Measurements from ENCODE around the gene SLC25A27. TPM values are rescaled to one million over a fixed set of nuclear protein-coding genes. Genes with fewer than 3 reads are reported as not detected.
A peak's percentile ranks its signal among the peaks of the same experiment; 100 is the strongest.

Gene SLC25A27
- total and polyA plus RNA-seq, 9 of the 15 experiments (the other 6 are each of a cell fraction or from before 2014, with no cell fraction given), result not detected

- TF ChIP-seq ZNF318 (IDR thresholded peaks at IDR 0.05; ENCODE audit: borderline replicate concordance in 1 of 2, low read depth in 1 of 2), result no peak
- TF ChIP-seq HDAC8 (tag; IDR thresholded peaks at IDR 0.05), result 0 out of 2 replicates have a peak, but pooled peaks have one; percentile 55
- no peak for TF ChIP-seq ZNF764 (CRISPR knock-in tag; IDR thresholded peaks at IDR 0.05; ENCODE audit: low read depth)
- no peak for TF ChIP-seq FOXK2 (conservative IDR thresholded peaks at IDR 0.05 in 1 of 2, IDR thresholded peaks at IDR 0.05 in 1 of 2; ENCODE audit: low read depth in 2 of 2)
- peak; percentile 44; the same call in 1 of the 2 replicates for TF ChIP-seq KDM2B (CRISPR knock-in tag; IDR thresholded peaks at IDR 0.05)
- TF ChIP-seq RBM22 (IDR thresholded peaks at IDR 0.05; ENCODE audit: low read depth, low read length, poor library complexity, severe bottlenecking), result peak; percentile 32
- no peak for TF ChIP-seq PHF21A (IDR thresholded peaks at IDR 0.05; ENCODE audit: borderline replicate concordance, low read depth)
- TF ChIP-seq GABPB2 (CRISPR knock-in tag; conservative IDR thresholded peaks at IDR 0.05), result no peak
- no peak for TF ChIP-seq NFRKB (IDR thresholded peaks at IDR 0.05; ENCODE audit: low read depth)
- TF ChIP-seq EHMT2 (IDR thresholded peaks at IDR 0.05), result no peak
- TF ChIP-seq, protein P1, sequence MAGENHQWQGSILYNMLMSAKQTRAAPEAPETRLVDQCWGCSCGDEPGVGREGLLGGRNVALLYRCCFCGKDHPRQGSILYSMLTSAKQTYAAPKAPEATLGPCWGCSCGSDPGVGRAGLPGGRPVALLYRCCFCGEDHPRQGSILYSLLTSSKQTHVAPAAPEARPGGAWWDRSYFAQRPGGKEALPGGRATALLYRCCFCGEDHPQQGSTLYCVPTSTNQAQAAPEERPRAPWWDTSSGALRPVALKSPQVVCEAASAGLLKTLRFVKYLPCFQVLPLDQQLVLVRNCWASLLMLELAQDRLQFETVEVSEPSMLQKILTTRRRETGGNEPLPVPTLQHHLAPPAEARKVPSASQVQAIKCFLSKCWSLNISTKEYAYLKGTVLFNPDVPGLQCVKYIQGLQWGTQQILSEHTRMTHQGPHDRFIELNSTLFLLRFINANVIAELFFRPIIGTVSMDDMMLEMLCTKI (IDR thresholded peaks at IDR 0.05; ENCODE audit: partially characterized antibody), result no peak
- TF ChIP-seq HMGN3 (IDR thresholded peaks at IDR 0.05; ENCODE audit: borderline replicate concordance, extremely low read depth, insufficient read length, low read depth, low read length), result peak; percentile 56
- peak; percentile 59 for TF ChIP-seq ZNF512 (tag; IDR thresholded peaks at IDR 0.05)
- TF ChIP-seq U2AF2 (optimal IDR thresholded peaks at IDR 0.05; ENCODE audit: low read depth, low read length), result no peak
- peak; percentile 53; the same call in 1 of the 2 replicates for TF ChIP-seq BMI1 (IDR thresholded peaks at IDR 0.05; ENCODE audit: low read length)
Measured at GRCh38 chr6:46652603-46653438, at the start of gene SLC25A27, which contains the start of gene CYP39A1 (continued).
